DOHH2 (cell line): Measurements from ENCODE around the gene OR4F6.

Source experiments
- H3F3A ChIP-seq: fragments of 200-600 bp; sonication (generic), shearing (Covaris generic); 2 replicates; pipeline ENCODE4 v1.6.0; 2016; ENCODE audit warnings: antibody characterized with exemption, mild to moderate bottlenecking; ENCODE audit not compliant: control insufficient read depth, insufficient read depth
- H3K27ac ChIP-seq: fragments of 200-600 bp; sonication (generic); 2 replicates; pipeline ENCODE4 v1.5.1; 2014; ENCODE audit warnings: low read depth, mild to moderate bottlenecking, low read length, moderate library complexity
- H3K27me3 ChIP-seq: fragments of 200-600 bp; sonication (generic); 2 replicates; pipeline ENCODE4 v1.6.1; 2014; ENCODE audit warnings: mild to moderate bottlenecking, low read length, mixed read lengths; ENCODE audit not compliant: control insufficient read depth
- H3K36me3 ChIP-seq: fragments of 200-600 bp; sonication (generic); 2 replicates; pipeline ENCODE4 v1.6.1; 2014; ENCODE audit warnings: mild to moderate bottlenecking, low read length, moderate library complexity, mixed read lengths; ENCODE audit not compliant: control insufficient read depth
- H3K4me1 ChIP-seq: fragments of 200-600 bp; sonication (generic); 2 replicates; pipeline ENCODE4 v1.6.1; 2014; ENCODE audit warnings: mild to moderate bottlenecking, low read length, mixed read lengths; ENCODE audit not compliant: control insufficient read depth
- H3K4me2 ChIP-seq: fragments of 200-600 bp; sonication (generic); 2 replicates; pipeline ENCODE4 v1.6.0; 2014; ENCODE audit warnings: mild to moderate bottlenecking, low read length, moderate library complexity
- H3K4me3 ChIP-seq: fragments of 200-600 bp; sonication (generic); 2 replicates; pipeline ENCODE4 v1.5.1; 2014; ENCODE audit warnings: mild to moderate bottlenecking, low read length, mixed read lengths
- H3K79me2 ChIP-seq: fragments of 200-600 bp; sonication (generic); 2 replicates; pipeline ENCODE4 v1.6.1; 2014; ENCODE audit warnings: mild to moderate bottlenecking, low read length, mixed read lengths; ENCODE audit not compliant: control insufficient read depth
- H3K9me2 ChIP-seq: fragments of 200-600 bp; sonication (generic); replicated peaks from 2 replicates; pipeline ENCODE4 v1.6.1; 2014; ENCODE audit warnings: mild to moderate bottlenecking, low read length, mixed read lengths; ENCODE audit not compliant: control insufficient read depth
- H3K9me3 ChIP-seq: fragments of 200-600 bp; sonication (generic); 2 replicates; pipeline ENCODE4 v1.6.1; 2014; ENCODE audit warnings: antibody characterized with exemption, low read length, mixed read lengths; ENCODE audit not compliant: control insufficient read depth, insufficient read depth
- H4K20me1 ChIP-seq: fragments of 200-600 bp; sonication (generic); 2 replicates; pipeline ENCODE4 v1.6.0; 2014; ENCODE audit warnings: low read depth, mild to moderate bottlenecking, antibody characterized with exemption, low read length, moderate library complexity; ENCODE audit not compliant: control insufficient read depth, insufficient read depth
- EZH2phosphoT487 ChIP-seq: fragments of 200-600 bp; sonication (generic); IDR thresholded peaks from 2 replicates; pipeline ENCODE4 v1.6.1; 2017; ENCODE audit warnings: borderline replicate concordance, mild to moderate bottlenecking, antibody characterized with exemption, low read length, moderate library complexity, mixed read lengths
- TF ChIP-seq, protein P1 (sequence below): fragments of 200-600 bp; sonication (generic); IDR thresholded peaks from one replicate; pipeline ENCODE4 v1.5.1; 2014; ENCODE audit warnings: antibody characterized with exemption, mild to moderate bottlenecking, low read depth, low read length; ENCODE audit not compliant: poor library complexity, severe bottlenecking

OR4F6 gene

DNA sequence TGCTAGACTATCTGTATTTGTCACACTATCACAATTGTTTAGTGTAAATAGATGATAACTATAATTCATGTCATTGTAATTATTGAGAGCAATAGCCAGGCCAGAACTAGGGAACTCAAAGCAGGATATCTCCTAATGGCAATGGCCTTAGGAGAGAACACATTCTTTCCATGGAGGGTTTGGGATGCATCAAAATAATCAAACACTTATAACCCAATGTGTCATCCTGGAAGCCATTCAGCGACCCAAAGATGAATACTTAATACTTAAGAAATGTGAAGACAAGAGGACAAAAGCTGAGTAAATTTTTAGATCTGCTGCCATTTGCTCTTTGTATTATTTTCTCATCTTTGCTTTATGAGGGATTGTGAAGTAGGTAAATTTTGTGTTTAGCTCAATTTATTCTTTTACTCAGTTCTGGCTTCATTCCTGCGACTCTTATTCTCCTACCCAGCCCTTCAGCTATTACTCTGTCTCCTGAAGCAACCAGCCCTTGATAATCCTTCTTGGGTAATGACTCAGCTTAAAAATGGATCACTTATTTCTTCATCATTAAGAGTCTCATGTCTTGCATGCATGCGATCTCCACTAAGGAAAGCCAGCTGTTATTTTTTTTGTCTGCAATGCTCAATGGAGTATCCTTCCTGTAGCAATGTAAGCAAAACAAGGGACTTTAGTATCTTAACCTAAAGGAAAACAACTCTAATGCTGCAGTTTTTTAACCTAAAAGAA lies 10.7 kb downstream of the OR4F6 start:
- no peak overlapping the region for H3K27ac ChIP-seq
- H3K36me3 ChIP-seq = no peaks in the 10 kb centered on the region
- H3K9me2 ChIP-seq = no peaks in the 10 kb centered on the region
- no peaks in the 10 kb centered on the region for H4K20me1 ChIP-seq
- no peaks in the 10 kb centered on the region for H3K9me3 ChIP-seq
- no peak for TF ChIP-seq EZH2phosphoT487
- TF ChIP-seq, protein P1, sequence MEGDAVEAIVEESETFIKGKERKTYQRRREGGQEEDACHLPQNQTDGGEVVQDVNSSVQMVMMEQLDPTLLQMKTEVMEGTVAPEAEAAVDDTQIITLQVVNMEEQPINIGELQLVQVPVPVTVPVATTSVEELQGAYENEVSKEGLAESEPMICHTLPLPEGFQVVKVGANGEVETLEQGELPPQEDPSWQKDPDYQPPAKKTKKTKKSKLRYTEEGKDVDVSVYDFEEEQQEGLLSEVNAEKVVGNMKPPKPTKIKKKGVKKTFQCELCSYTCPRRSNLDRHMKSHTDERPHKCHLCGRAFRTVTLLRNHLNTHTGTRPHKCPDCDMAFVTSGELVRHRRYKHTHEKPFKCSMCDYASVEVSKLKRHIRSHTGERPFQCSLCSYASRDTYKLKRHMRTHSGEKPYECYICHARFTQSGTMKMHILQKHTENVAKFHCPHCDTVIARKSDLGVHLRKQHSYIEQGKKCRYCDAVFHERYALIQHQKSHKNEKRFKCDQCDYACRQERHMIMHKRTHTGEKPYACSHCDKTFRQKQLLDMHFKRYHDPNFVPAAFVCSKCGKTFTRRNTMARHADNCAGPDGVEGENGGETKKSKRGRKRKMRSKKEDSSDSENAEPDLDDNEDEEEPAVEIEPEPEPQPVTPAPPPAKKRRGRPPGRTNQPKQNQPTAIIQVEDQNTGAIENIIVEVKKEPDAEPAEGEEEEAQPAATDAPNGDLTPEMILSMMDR = no peak
- no peaks in the 10 kb centered on the region for H3K4me1 ChIP-seq
- H3K4me3 ChIP-seq = no peak overlapping the region
- peaks cover 6% of the 10 kb centered on the region; the same call in 1 of the 2 replicates for H3K27me3 ChIP-seq
- H3K79me2 ChIP-seq = no peaks in the 10 kb centered on the region
- H3K4me2 ChIP-seq = no peak overlapping the region
- no peaks in the 10 kb centered on the region for H3F3A ChIP-seq

DNA sequence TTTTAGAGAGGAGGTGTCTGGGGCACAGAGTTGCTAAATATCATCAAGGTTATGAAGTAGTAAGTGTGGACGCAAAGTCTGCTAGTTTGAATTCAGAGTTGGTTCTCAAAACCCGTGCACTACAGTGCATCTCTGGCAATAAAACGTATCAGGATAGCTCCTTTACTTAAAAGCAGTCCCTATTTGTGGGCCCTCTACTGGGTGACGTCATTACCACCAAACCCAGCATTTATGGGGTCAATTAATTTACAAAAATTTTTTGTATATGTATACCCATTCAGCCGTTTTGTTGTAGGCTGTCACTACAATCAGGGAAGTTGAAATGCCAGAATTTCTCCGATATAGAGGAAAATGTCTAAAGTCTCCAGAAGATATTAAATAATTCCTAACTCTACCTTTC lies 17.5 kb downstream of the OR4F6 start:
- TF ChIP-seq, protein P1 = no peak
- no peak for TF ChIP-seq EZH2phosphoT487
- Histone ChIP-seq H4K20me1 (no peaks in the 10 kb centered on the region), H3K4me3 (no peak overlapping the region), H3K27ac (no peak overlapping the region), H3K36me3 (no peaks in the 10 kb centered on the region), H3K4me2 (no peak overlapping the region), H3K79me2 (no peaks in the 10 kb centered on the region), H3K27me3 (no peaks in the 10 kb centered on the region), H3F3A (no peaks in the 10 kb centered on the region), H3K4me1 (no peaks in the 10 kb centered on the region), H3K9me3 (no peaks in the 10 kb centered on the region), H3K9me2 (no peaks in the 10 kb centered on the region)

DNA sequence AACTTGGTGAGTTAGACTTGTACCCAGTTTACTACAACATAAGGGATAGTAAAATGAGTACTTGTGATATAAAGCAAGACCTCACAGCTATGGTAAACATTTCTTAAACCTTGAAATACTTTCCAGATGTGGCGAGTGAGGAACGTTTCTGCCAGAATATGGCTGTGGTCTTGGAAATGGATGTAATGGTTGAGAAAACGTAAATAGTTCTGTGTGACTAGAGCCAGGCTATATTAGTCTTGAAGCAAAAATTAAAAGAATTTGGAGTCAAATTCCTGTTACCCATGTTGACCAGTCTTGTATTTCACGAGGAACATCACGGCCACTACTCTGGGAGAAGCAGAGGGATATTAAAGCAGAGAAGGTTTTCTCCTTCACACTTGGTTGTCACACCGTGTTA lies 23.9 kb downstream of the OR4F6 start:
- Histone ChIP-seq H3K9me3 (no peaks in the 10 kb centered on the region), H3K4me2 (no peak overlapping the region), H3K79me2 (no peaks in the 10 kb centered on the region), H3K27ac (no peak overlapping the region), H4K20me1 (no peaks in the 10 kb centered on the region), H3K27me3 (no peaks in the 10 kb centered on the region), H3K4me3 (no peak overlapping the region), H3F3A (no peaks in the 10 kb centered on the region), H3K9me2 (no peaks in the 10 kb centered on the region), H3K36me3 (no peaks in the 10 kb centered on the region), H3K4me1 (no peaks in the 10 kb centered on the region)
- no peak for TF ChIP-seq EZH2phosphoT487
- TF ChIP-seq, protein P1 = no peak
